ENCODE measurements around the gene IQSEC3.
"Not testable (repeated sequence)": the region's sequence is repeated elsewhere in the genome, so short reads cannot be mapped to it uniquely, and the experiment has no call there.

IQSEC3 gene

DNA sequence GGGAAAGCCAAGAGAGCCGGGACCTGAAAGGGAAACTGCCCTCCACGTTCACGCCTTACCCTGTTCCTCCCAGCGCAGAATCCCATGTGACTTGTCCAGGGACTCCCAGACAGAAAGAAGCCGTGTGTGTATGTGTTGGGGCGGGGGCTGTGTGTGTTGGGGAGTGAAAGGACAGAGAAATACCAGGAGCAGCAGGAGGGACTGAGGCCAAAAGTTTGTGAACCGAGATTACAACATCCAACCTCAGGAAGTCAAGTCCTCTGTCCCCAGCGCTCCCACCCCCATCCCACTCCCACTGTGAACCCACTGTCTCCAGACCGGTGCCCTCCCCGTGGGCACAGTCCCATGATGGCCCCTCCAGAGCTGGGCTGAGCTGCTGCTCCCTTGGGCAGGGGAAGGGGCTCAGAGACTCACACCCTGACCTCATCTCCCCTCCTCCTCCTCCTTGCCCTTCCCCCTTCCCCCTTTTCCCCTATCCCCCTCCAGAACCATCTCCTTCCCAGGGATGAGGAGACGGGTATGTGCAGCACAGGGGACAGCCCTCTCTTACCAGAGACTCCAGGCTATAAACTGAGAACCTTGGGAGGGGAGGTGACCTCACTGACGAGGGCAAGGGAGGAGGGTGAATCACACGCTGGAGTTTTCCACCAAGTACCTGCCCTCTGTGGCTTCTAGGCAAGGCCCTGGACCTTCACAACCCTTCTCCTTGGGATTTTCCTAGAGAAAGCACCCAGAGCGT, 147.6 kb downstream of the IQSEC3 start, which contains the start of gene SLC6A12:
Gene SLC6A12 (minus strand): TSS at position 155 of the 739 bp plus-strand sequence. CDS start 4,171 bp downstream, outside the sequence.
- no peak for DNase-seq (ENCODE audit: low read depth in 2 of 2)

GRCh38 chr12:215116-215515, 148.5 kb downstream of the IQSEC3 start:
- no peak for DNase-seq (ENCODE audit: low read depth in 2 of 2)

DNA sequence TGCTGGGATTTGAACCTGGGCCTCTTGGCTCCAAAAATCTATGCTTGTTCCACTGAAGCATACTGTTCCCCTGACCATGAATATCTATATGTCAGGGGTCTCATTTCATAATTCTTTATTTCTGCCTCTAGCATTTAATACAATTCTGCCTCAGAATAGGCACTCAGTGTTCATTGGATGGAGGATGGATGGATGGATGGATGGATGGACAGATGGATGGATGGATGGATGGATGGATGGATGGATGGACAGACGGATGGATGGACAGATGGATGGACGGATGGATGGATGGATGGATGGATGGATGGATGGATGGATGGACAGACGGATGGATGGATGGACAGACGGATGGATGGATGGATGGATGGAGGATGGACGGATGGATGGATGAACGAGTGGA, 150.5 kb downstream of the IQSEC3 start:
- not testable (repeated sequence) for DNase-seq (ENCODE audit: low read depth in 2 of 2)

GRCh38 chr12:218221-218620, 151.7 kb downstream of the IQSEC3 start:
- DNase-seq (ENCODE audit: low read depth in 2 of 2): no peak

GRCh38 chr12:218728-219590, 152.4 kb downstream of the IQSEC3 start:
- DNase-seq (ENCODE audit: low read depth in 2 of 2): no peak

GRCh38 chr12:219891-220352, 153.4 kb downstream of the IQSEC3 start:
- DNase-seq (ENCODE audit: low read depth in 2 of 2): peak; percentile 2 to 60

GRCh38 chr12:220491-220890, 153.9 kb downstream of the IQSEC3 start:
- DNase-seq (ENCODE audit: low read depth in 2 of 2): no peak

- DNase-seq (ENCODE audit: low read depth in 2 of 2): no peak
Measured at GRCh38 chr12:220946-221550, 154.5 kb downstream of the IQSEC3 start.

DNA sequence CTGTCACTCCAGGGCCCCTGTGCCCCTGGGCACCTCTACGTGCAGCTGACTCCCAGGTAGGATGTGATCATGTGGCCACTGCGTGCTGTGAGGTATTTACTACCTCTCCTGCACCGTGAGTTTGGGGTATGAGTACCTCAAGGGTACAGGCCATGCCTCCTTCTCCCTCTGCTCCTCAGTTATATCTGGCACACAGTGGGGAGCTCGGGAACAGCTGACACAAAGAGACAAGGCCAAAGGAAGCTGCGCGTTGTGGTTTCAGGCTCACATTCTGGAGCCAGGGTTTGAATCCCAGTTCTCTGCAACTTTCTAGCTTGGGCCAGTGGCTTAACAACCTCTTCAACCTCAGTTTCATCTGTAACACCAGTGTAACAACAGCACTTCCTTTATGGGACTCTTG, 155.2 kb downstream of the IQSEC3 start:
- DNase-seq (ENCODE audit: low read depth in 2 of 2): no peak

DNA sequence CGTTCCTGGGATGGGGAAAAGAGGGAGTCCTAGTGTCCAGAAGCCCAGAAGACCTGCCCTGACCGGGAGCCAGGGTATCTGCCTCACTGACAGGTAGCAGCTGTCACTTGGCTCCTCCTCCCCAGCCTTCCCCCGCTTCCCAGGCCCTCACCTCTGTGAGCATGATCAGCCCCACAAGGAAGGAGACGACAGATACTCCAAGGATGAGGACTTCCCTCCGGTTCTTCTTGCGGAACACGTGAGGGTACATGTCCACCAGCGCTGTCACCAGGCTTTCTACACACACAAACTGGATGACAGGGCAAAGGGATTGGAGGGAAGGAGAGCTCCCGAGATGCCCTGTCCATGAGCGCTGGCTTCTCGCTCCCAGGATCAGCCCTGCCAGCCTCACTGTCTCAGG, 157.3 kb downstream of the IQSEC3 start:
- DNase-seq (ENCODE audit: low read depth in 2 of 2): no peak

GRCh38 chr12:224330-224729, 157.8 kb downstream of the IQSEC3 start:
- no peak for DNase-seq (ENCODE audit: low read depth in 2 of 2)

DNA sequence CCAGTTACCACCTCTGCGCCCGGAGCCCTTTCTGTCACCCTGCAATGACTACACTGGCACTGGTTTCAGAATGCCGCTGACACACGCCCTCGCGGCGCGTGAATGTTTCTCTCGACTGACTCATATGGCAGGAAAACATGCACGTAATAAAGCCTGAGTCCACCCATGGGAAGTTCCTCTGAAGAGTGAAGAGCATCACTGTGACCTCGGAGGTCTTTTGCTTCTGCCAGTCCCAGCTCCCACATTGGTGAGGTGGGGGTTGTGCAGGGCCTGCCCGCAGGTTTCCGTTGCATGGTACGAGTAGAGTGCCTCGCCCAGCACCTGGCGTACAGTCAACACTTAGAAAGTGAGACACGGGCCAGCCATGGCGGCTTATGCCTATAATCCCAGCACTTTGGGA, 158.4 kb downstream of the IQSEC3 start:
- DNase-seq (ENCODE audit: low read depth in 2 of 2): no peak

GRCh38 chr12:226401-226800, 159.8 kb downstream of the IQSEC3 start:
- no peak for DNase-seq (ENCODE audit: low read depth in 2 of 2)

DNA sequence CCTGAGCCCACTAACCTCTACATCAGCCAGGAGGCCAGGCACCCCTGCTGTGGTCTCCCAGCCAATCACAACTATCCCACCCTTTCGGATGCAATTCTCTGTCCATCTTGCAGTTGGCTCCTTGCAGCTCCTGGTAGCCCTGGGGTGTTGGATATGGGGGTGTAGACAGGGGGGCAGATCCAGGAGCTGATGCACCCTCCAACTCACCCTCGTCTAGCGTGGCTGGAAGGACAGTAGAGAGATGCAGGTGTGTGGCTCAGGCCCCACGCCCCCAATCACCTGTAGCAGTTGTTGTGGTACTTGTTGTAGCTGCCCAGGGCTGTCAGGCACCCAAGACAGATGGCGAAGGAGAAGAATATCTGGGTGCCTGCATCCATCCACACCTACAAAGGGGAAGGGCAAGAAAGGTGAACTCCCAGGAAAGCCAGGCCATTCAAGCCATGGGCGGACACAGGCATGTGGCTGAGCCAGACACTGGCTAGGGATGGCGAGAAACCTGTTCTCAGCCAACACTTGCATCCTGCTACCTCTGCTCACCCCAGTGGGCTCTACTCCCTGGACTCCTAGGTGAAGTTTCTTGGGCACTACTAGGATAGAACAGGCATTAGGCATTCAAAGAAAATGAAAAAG, 160.8 kb downstream of the IQSEC3 start:
- DNase-seq (ENCODE audit: low read depth in 2 of 2): no peak
